Epithelial cell of proximal tubule (primary cell): ENCODE results near the gene LRIG2. TPM values are rescaled to one million over a fixed set of nuclear protein-coding genes. Genes with fewer than 3 reads are reported as not detected.

Experiments used
- DNase-seq: peaks from one replicate; pipeline ENCODE4 v3.0.0-alpha.2; 2011; ENCODE audit warnings: low read depth
- H3K4me3 ChIP-seq: 2 replicates; pipeline ENCODE4 v1.5.1; 2011; ENCODE audit warnings: low read depth, mild to moderate bottlenecking, low read length
- CTCF ChIP-seq: conservative IDR thresholded peaks from 2 replicates; pipeline ENCODE4 v1.5.1; 2012; ENCODE audit warnings: low read depth, mild to moderate bottlenecking, low read length
- total RNA-seq: library from RNA; depleted of rRNA; stranded (reverse); fragments of >200 nt; gene quantifications from 2 replicates; pipeline ENCODE4 v1.2.3, GENCODE V29; 2015

LRIG2 gene
- total RNA-seq, 1 donor from 2014 or later = 3.9 TPM

GRCh38 chr1:113169591-113169990 is 96.6 kb downstream of the LRIG2 start:
- no peak overlapping the region for H3K4me3 ChIP-seq
- TF ChIP-seq CTCF = no peak
- no peak for DNase-seq

GRCh38 chr1:113170519-113170918 is 97.5 kb downstream of the LRIG2 start:
- no peak for DNase-seq
- no peak overlapping the region for H3K4me3 ChIP-seq
- TF ChIP-seq CTCF = no peak

GRCh38 chr1:113178106-113178505 is 105.1 kb downstream of the LRIG2 start:
- no peak for TF ChIP-seq CTCF
- DNase-seq = no peak
- H3K4me3 ChIP-seq = no peak overlapping the region

GRCh38 chr1:113178522-113178921 is 105.5 kb downstream of the LRIG2 start:
- TF ChIP-seq CTCF = peak; percentile 51
- no peak for DNase-seq
- no peak overlapping the region for H3K4me3 ChIP-seq

Other genes starting within 250 kb of the LRIG2 start
- 61.4 and 110 TPM in 2 replicates for gene SLC16A1, start 117.0 kb upstream of the LRIG2 start, total RNA-seq